GM19452 (cell line): ENCODE data around the gene PTPRF.
A peak's percentile ranks its signal among the peaks of the same experiment; 100 is the strongest.

ENCODE experiments used
- ATAC-seq: cut with Tn5 transposase; IDR thresholded peaks from one replicate; pipeline ENCODE4 v1.9.1; 2021; ENCODE audit not compliant: unreplicated experiment

PTPRF gene

GRCh38 chr1:43573066-43573800 is 42.5 kb downstream of the PTPRF start:
- no peak for ATAC-seq

- no peak for ATAC-seq
These were observed 45.8 kb downstream of the PTPRF start for GRCh38 chr1:43576521-43576920.

GRCh38 chr1:43577655-43578542 is 47.2 kb downstream of the PTPRF start:
- no peak for ATAC-seq

DNA sequence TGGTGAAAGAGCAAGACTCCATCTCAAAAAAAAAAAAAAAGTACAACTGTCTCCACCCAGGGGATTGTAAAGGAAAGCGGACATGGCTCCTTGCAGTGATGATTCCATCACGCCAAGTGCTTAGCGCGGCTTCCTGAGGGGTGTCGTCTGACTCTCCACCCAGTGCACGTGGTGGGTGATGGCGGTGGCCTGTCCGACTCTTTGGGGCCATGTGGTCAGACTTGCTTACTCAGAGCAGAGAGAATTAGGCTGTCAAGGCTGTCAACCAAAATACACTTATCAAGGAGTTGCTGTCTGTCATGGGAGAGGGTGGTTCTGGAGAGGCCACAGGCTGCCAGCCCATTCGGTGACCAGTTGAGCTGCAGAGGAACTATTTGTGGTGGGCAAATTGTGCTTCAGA is 49.4 kb downstream of the PTPRF start:
- no peak for ATAC-seq

DNA sequence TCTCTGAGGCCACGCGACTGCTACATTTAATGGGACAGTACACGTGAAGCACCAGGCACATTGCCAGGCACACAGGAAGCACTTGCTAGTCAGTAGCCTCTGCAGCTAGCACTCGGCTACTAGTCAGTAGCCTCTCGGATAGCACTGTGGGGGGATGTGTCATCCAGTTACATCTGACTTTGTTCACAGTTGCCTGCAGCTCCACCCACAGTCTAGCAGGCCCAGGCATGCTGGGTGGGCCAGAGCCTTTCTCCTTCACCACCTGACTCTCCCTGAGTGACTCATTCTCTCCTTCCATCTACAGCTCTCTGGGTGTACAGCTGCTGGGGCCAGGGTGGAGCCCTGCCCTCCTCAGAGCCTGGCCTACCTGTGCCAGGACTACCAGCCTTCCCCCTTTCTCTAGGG is 51.5 kb downstream of the PTPRF start:
- ATAC-seq, result peak; percentile 61

DNA sequence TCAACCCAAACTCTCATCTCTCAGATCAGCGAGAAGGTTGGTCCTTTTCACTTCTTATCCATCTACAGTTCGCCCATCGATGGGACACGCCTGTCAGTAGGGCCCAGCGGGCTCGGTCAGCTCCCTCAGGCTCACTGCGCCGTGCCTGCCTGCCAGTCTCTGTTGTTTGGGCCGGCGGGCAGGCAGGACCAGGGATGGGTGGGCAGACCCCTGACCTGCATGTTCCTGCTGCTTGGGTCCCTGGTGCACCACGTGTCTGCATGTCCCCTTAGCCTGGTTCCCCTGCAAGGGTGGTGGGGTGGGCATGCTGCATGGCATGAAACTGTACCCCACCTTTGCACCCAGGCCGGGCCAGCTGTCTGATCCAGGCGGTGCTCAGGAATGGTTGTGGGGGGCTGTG is 52.4 kb downstream of the PTPRF start:
- ATAC-seq, result no peak

GRCh38 chr1:43584204-43584603 is 53.5 kb downstream of the PTPRF start:
- ATAC-seq, result no peak

- no peak for ATAC-seq
These were observed 54.9 kb downstream of the PTPRF start for GRCh38 chr1:43585557-43585956.

DNA sequence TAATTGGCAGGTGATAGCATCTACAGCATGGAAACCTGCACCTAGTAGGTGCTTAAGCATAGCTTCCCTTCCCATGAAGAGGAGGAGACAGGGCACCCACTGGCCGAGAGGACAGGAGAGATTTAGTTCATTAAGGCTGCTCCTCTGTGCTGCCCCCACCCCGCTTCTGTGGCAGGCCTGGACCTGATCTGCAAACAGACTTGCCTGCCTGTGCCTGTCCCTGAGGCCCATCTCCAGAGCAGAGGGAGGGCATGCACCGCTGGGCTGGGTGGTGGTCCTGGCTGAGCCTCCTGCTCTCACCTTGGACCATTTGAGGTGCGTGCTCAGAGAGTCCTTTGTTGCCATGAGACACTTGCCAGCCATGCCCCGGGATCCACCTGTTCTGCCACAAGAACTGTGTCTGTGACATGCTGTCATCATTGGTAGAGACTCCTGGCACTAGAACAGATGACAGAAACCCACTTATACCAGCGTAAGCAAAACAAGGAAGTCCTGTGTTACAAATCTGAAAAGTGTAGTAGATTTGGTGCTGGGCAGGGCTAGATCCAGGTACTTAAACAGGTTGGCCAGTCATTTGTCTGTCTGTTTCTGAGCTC is 55.6 kb downstream of the PTPRF start:
- ATAC-seq, result no peak

DNA sequence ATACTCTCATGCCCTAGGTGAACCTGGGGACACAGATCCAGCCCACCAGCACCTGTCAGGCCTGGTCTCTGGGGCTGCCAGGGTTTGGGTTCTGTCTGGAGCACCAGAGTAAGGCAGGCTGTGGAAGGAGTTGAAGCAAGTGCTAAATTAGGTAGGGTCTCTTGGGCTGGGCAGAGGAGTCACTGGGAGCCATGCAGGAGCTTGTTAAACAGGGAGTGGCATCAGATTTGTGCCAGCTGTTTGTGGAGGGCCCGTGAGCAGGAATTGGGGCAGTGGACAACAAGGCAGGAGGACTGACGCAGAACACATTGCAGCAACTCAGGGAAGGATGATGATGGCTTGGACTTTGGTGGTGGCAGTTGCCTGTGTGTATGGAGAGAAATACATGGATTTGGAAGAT is 56.3 kb downstream of the PTPRF start:
- ATAC-seq, result no peak

- no peak for ATAC-seq
These were observed 56.9 kb downstream of the PTPRF start for GRCh38 chr1:43587594-43587993.

- no peak for ATAC-seq
These were observed 57.9 kb downstream of the PTPRF start for GRCh38 chr1:43588592-43588991.

- ATAC-seq, result no peak
These were observed 59.8 kb downstream of the PTPRF start for GRCh38 chr1:43590388-43590925.

DNA sequence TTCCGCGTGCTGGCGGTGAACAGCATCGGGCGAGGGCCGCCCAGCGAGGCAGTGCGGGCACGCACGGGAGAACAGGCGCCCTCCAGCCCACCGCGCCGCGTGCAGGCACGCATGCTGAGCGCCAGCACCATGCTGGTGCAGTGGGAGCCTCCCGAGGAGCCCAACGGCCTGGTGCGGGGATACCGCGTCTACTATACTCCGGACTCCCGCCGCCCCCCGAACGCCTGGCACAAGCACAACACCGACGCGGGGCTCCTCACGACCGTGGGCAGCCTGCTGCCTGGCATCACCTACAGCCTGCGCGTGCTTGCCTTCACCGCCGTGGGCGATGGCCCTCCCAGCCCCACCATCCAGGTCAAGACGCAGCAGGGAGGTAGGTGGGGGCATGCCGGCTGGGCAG is 60.5 kb downstream of the PTPRF start:
- no peak for ATAC-seq

- ATAC-seq, result no peak
These were observed 61.5 kb downstream of the PTPRF start for GRCh38 chr1:43592051-43592665.

GRCh38 chr1:43592974-43593683 is 62.4 kb downstream of the PTPRF start:
- ATAC-seq, result no peak

- ATAC-seq, result no peak
These were observed 65.9 kb downstream of the PTPRF start for GRCh38 chr1:43596579-43596978.

DNA sequence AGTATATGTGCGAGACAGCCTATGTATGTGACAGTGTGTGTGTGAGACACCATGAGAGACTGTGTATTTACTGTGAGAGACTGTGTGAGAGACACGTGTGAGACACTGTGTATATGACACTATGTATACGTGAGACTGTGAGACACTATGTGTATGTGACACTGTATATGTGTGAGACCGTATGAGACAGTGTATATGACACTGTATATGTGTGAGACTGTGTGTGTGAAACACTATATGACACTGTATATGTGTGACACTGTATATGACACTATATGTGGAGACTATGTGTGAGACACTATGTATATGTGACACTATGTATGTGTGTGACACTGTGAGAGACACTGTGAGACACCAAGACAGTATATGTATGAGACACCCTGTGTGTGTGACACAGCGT is 66.3 kb downstream of the PTPRF start:
- no peak for ATAC-seq

DNA sequence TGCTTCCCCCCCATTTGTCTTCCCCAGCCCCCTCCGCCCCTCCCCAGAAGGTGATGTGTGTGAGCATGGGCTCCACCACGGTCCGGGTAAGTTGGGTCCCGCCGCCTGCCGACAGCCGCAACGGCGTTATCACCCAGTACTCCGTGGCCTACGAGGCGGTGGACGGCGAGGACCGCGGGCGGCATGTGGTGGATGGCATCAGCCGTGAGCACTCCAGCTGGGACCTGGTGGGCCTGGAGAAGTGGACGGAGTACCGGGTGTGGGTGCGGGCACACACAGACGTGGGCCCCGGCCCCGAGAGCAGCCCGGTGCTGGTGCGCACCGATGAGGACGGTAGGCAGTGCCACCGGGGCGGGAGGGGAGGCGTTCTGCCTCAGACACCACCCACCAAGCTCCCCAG is 67.0 kb downstream of the PTPRF start:
- ATAC-seq, result no peak

- no peak for ATAC-seq
These were observed 67.9 kb downstream of the PTPRF start for GRCh38 chr1:43598622-43599021.
